PFSK-1 (cell line): ENCODE measurements around the gene PALD1.

Experiments used
- FOXP2 ChIP-seq: optimal IDR thresholded peaks from 2 replicates; pipeline ENCODE3; 2011; ENCODE audit warnings: borderline replicate concordance, control low read depth, inconsistent platforms; ENCODE audit not compliant: insufficient read depth; ENCODE audit errors: extremely low read length, extremely low read depth
- POLR2AphosphoS5 ChIP-seq: IDR thresholded peaks from 2 replicates; pipeline ENCODE4 v1.6.1; 2012; ENCODE audit warnings: low read depth, mild to moderate bottlenecking, control low read depth, low read length, moderate library complexity
- SIN3A ChIP-seq: IDR thresholded peaks from 2 replicates; pipeline ENCODE4 v1.6.1; 2012; ENCODE audit warnings: mild to moderate bottlenecking, low read length, moderate library complexity, borderline replicate concordance; ENCODE audit not compliant: insufficient read depth
- TAF1 ChIP-seq: IDR thresholded peaks from 2 replicates; pipeline ENCODE4 v1.6.1; 2012; ENCODE audit warnings: low read length, control low read depth, borderline replicate concordance; ENCODE audit not compliant: insufficient read depth
- TF ChIP-seq, protein P1 (sequence below), 2 experiments: IDR thresholded peaks; 2 replicates each; pipeline versions ENCODE4 v1.6.1 to v1.8.0; 2011 to 2012; ENCODE audit warnings: low read depth in 2 of 2, low read length in 2 of 2, control low read depth in 1 of 2, inconsistent platforms in 1 of 2, mild to moderate bottlenecking in 1 of 2, moderate library complexity in 1 of 2; ENCODE audit not compliant: insufficient read depth in 1 of 2

PALD1 gene

DNA sequence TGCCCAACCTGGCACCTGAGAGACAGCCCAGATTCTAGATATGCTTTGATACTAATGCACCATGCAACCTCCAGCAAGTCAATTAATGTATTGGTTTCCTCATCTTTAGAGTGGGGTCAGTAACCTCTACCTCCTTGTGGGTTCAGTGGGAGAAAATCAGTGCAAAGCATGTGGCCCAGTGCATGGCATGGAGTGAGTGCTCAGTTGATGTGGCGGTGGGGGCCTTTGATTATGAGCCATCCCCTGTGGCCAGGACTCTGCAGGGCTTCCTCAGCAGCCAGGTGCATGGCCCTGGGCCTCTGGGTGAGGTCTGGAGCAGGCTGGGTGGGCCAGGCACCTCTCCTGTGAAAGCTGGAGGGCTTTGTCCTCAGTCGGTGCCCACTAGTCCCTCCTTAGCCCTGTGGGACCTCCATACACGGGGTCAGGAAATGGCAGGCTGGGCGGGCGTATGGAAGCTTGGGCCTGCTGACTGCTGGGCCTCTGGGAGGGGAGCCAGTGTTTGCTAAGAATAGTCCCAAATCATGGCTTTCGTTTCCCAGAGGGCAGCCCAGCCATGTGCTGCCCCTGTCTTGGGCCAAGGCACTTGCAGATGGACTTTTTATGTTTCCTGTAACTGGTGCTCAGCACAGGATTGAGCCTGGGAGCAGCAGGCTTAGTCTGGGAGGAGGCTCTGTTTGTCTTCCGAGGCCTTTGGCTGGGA, 3.4 kb downstream of the PALD1 start:
- no peak for TF ChIP-seq POLR2AphosphoS5
- no peak for TF ChIP-seq TAF1
- no peak for TF ChIP-seq SIN3A
- TF ChIP-seq FOXP2, result no peak
- TF ChIP-seq, protein P1, sequence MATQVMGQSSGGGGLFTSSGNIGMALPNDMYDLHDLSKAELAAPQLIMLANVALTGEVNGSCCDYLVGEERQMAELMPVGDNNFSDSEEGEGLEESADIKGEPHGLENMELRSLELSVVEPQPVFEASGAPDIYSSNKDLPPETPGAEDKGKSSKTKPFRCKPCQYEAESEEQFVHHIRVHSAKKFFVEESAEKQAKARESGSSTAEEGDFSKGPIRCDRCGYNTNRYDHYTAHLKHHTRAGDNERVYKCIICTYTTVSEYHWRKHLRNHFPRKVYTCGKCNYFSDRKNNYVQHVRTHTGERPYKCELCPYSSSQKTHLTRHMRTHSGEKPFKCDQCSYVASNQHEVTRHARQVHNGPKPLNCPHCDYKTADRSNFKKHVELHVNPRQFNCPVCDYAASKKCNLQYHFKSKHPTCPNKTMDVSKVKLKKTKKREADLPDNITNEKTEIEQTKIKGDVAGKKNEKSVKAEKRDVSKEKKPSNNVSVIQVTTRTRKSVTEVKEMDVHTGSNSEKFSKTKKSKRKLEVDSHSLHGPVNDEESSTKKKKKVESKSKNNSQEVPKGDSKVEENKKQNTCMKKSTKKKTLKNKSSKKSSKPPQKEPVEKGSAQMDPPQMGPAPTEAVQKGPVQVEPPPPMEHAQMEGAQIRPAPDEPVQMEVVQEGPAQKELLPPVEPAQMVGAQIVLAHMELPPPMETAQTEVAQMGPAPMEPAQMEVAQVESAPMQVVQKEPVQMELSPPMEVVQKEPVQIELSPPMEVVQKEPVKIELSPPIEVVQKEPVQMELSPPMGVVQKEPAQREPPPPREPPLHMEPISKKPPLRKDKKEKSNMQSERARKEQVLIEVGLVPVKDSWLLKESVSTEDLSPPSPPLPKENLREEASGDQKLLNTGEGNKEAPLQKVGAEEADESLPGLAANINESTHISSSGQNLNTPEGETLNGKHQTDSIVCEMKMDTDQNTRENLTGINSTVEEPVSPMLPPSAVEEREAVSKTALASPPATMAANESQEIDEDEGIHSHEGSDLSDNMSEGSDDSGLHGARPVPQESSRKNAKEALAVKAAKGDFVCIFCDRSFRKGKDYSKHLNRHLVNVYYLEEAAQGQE (IDR thresholded peaks at IDR 0.05; ENCODE audit: insufficient read depth in 1 of 2, low read depth in 2 of 2, low read length in 2 of 2), result no peak

GRCh38 chr10:70482982-70483760, 4.6 kb downstream of the PALD1 start:
- TF ChIP-seq, protein P1 (IDR thresholded peaks at IDR 0.05; ENCODE audit: insufficient read depth in 1 of 2, low read depth in 2 of 2, low read length in 2 of 2), result no peak
- TF ChIP-seq TAF1, result no peak
- TF ChIP-seq FOXP2, result no peak
- no peak for TF ChIP-seq SIN3A
- TF ChIP-seq POLR2AphosphoS5, result no peak

- TF ChIP-seq TAF1, result no peak
- TF ChIP-seq FOXP2, result no peak
- no peak for TF ChIP-seq SIN3A
- no peak for TF ChIP-seq POLR2AphosphoS5
- TF ChIP-seq, protein P1 (IDR thresholded peaks at IDR 0.05; ENCODE audit: insufficient read depth in 1 of 2, low read depth in 2 of 2, low read length in 2 of 2), result no peak
Observed at GRCh38 chr10:70487824-70488223, 9.3 kb downstream of the PALD1 start.

DNA sequence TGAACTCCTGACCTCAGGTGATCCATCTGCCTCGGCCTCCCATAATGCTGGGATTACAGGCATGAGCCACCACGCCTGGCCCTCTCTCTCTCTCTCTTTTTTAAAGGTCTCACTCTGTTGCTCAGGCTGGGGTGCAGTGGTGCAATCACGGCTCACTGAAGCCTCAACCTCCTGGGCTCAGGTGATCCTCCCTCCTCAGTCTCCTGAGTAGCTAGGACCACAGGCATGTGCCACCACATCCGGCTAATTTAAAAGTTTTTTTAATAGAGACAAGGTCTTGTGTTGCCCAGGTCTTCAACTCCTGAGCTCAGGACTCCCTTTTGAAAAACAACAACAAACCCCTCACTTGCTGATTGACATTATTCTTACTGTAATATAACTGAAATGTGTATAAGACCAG, 11.6 kb downstream of the PALD1 start:
- TF ChIP-seq TAF1 (no peak), SIN3A (no peak), FOXP2 (no peak), POLR2AphosphoS5 (no peak)
- TF ChIP-seq, protein P1 (IDR thresholded peaks at IDR 0.05; ENCODE audit: insufficient read depth in 1 of 2, low read depth in 2 of 2, low read length in 2 of 2), result no peak
